Stomach (tissue), 9 donors: Measurements from ENCODE around the gene PRRT1B. TPM values are rescaled to one million over a fixed set of nuclear protein-coding genes. Genes with fewer than 3 reads are reported as not detected.

ENCODE experiments used
- DNase-seq, 2 donors: peaks; one replicate each; pipeline versions ENCODE4 v3.0.0 to v3.0.0-alpha.2; 2013 to 2019
- H3K27ac ChIP-seq, 5 donors: fragments of 200-600 bp in 4 of 5; sonication (generic) in 4 of 5; one replicate each; pipeline ENCODE4 v1.5.1; 2013 to 2019; ENCODE audit warnings: mild to moderate bottlenecking in 1 of 5, moderate library complexity in 1 of 5
- H3K27me3 ChIP-seq, 3 donors: fragments of 200-600 bp; sonication (generic); one replicate each; pipeline ENCODE4 v1.5.1; 2017 to 2019; ENCODE audit warnings: mixed run types in 1 of 3
- H3K36me3 ChIP-seq, 4 donors: fragments of 200-600 bp; sonication (generic); 1 replicate in 3 of 4; 2 replicates in 1 of 4; pipeline ENCODE4 v1.5.1; 2016 to 2019
- H3K4me1 ChIP-seq, 4 donors: fragments of 200-600 bp; sonication (generic); one replicate each; pipeline ENCODE4 v1.5.1; 2016 to 2019
- H3K4me3 ChIP-seq, 4 donors: fragments of 200-600 bp; sonication (generic) in 3 of 4; one replicate each; pipeline ENCODE4 v1.5.1; 2016 to 2019; ENCODE audit warnings: mild to moderate bottlenecking in 1 of 4
- H3K9me3 ChIP-seq, 4 donors: fragments of 200-600 bp; sonication (generic); one replicate each; pipeline ENCODE4 v1.5.1; 2016 to 2019
- EP300 ChIP-seq: sonication (generic); formaldehyde crosslinking; IDR thresholded peaks from one replicate; pipeline ENCODE4 v1.6.1; 2017; ENCODE audit warnings: antibody characterized with exemption
- POLR2A ChIP-seq, 4 donors: fragments of 450-650 bp; IDR thresholded peaks; one replicate each; pipeline ENCODE4 v1.6.1; 2016; ENCODE audit warnings: antibody characterized with exemption in 4 of 4, control low read depth in 2 of 4, mild to moderate bottlenecking in 1 of 4, moderate library complexity in 1 of 4
- POLR2AphosphoS5 ChIP-seq, 3 donors: sonication (generic); formaldehyde crosslinking; IDR thresholded peaks; one replicate each; pipeline ENCODE4 v1.6.1; 2016; ENCODE audit warnings: antibody characterized with exemption in 3 of 3
- WGBS, 5 donors: extraction: QIAGEN DNeasy Blood & Tissue Kit in 3 of 5; methylation state at CpG; one replicate each; pipeline versions ENCODE4 v1.1.5 to v1.1.7; 2013 to 2018; 5-methylcytosine and 5-hydroxymethylcytosine counted together
- intact Hi-C: fragments of 100-400 bp; cut with DNase I; formaldehyde crosslinking; loops from one replicate; pipeline ENCODE4 v1.15.1; 2023; ENCODE audit warnings: low total_unique reads
- polyA plus RNA-seq, 3 donors: library from polyadenylated mRNA; stranded (reverse); fragments of 200-250 nt; gene quantifications; one replicate each; pipeline ENCODE4 v1.2.3, GENCODE V29; 2013
- total RNA-seq, 5 donors: library from RNA; depleted of rRNA; stranded (reverse); fragments of >200 nt; gene quantifications; one replicate each; pipeline versions ENCODE4 v1.1.0 to v1.2.3, GENCODE V29; 2014 to 2016
- TF ChIP-seq, protein P1 (sequence below), 7 experiments: fragments of 450-650 bp in 4 of 7; fragments of 200-600 bp in 3 of 7; sonication (generic) in 3 of 7; IDR thresholded peaks; one replicate each; pipeline ENCODE4 v1.5.1; 2016 to 2019; ENCODE audit warnings: antibody characterized with exemption in 7 of 7, control low read depth in 2 of 7, mild to moderate bottlenecking in 1 of 7
- donor health status: healthy with polysubstance abuse.
- donor health status: Bipolar disorder and iron deficiency.
- donor health status: healthy.

Gene PRRT1B
- total and polyA plus RNA-seq, 8 donors: 0.48 to 10.9 (median 1.6) TPM; not detected in 2

DNA sequence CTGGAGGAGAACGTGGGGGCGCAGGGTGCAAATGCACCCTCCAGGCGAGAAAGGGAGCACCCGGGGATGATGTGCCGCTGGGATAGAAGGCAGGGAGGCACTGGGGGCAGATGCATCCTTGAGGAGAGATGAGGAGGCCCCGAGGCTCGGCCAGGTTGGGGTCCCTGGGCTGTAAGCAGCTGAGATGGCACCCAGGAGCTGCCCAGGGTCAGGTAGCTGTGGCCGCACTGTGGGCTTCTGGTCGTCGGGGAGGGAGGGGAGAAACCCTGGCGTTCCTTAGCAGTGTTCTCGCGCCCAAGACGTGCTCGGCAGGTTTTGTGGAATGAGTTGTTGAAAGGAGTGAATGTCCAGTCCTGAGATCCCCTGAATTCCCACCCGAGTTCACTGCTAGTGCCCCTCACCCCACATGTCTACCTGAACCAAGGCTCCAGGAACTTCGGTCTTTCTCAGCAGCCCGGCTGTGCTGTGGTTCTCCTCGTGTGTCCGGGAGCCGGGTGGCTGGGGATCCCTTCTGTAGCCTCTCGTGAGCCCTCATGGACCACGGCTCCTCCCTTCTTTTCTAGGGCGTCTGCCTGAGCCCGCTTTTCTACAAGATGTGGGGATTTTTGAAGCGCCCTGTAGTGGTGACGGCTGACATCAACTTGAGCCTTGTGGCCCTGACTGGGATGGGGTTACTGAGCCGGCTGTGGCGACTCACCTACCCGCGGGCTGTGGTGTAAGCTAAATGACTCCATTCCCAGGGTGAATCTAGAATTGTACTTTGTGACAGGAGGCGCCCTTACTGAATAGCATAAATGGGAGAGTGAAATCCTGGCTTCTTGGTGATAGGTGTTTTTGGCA is 41.5 kb upstream of the PRRT1B start:
- Histone ChIP-seq H3K4me3 (peak overlapping the region; percentile 85 to 100 (median 90)), H3K36me3 (peaks cover 0 to 41% (median 27%) of the 10 kb centered on the region in 4 donors), H3K27ac (peak overlapping the region in 3 of 5 donors; percentile 79 to 83 (median 80)), H3K4me1 (peaks cover 15 to 42% (median 30%) of the 10 kb centered on the region in 4 donors), H3K9me3 (no peaks in the 10 kb centered on the region), H3K27me3 (no peaks in the 10 kb centered on the region)
- TF ChIP-seq POLR2A (IDR thresholded peaks at IDR 0.05) (no peak), EP300 (no peak), POLR2AphosphoS5 (IDR thresholded peaks at IDR 0.05) (no peak)
- TF ChIP-seq, protein P1, sequence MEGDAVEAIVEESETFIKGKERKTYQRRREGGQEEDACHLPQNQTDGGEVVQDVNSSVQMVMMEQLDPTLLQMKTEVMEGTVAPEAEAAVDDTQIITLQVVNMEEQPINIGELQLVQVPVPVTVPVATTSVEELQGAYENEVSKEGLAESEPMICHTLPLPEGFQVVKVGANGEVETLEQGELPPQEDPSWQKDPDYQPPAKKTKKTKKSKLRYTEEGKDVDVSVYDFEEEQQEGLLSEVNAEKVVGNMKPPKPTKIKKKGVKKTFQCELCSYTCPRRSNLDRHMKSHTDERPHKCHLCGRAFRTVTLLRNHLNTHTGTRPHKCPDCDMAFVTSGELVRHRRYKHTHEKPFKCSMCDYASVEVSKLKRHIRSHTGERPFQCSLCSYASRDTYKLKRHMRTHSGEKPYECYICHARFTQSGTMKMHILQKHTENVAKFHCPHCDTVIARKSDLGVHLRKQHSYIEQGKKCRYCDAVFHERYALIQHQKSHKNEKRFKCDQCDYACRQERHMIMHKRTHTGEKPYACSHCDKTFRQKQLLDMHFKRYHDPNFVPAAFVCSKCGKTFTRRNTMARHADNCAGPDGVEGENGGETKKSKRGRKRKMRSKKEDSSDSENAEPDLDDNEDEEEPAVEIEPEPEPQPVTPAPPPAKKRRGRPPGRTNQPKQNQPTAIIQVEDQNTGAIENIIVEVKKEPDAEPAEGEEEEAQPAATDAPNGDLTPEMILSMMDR (IDR thresholded peaks at IDR 0.05): no peak
- DNase-seq: peak in 1 of 2 donors; percentile 43
- intact Hi-C loops: no loop called here
- 10 to 14% (median 14%) methylated on average over 23 to 32 of the region's 32 CpGs for WGBS, 5 donors

DNA sequence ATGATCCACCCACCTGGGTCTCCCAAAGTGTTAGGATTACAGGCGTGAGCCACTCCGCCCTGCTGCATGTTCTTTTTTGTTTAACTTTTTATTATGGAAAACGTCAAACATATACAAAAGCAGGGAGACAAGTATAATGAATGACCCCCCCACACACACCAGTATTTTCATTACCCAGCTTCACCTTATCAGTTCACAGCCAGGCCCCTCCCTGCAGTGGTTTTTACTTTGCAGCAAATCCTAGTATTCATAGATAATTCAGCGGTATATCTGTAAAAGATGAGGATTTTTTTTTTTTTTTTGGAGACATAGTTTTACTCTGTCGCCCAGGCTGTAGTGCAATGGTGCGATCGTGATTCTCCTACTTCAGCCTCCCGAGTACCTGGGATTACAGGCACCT is 40.3 kb upstream of the PRRT1B start:
- intact Hi-C loops: no loop called here
- Histone ChIP-seq H3K9me3 (no peaks in the 10 kb centered on the region), H3K27ac (no peak overlapping the region), H3K4me3 (no peak overlapping the region), H3K4me1 (peaks cover 15 to 42% (median 30%) of the 10 kb centered on the region in 4 donors), H3K36me3 (peaks cover 0 to 40% (median 27%) of the 10 kb centered on the region in 4 donors), H3K27me3 (no peaks in the 10 kb centered on the region)
- no peak for DNase-seq
- no peak for TF ChIP-seq POLR2AphosphoS5 (IDR thresholded peaks at IDR 0.05)
- no peak for TF ChIP-seq EP300
- no peak for TF ChIP-seq POLR2A (IDR thresholded peaks at IDR 0.05)
- TF ChIP-seq, protein P1 (IDR thresholded peaks at IDR 0.05): no peak
- 84 to 95% (median 90%) methylated on average over 8 of the region's 8 CpGs for WGBS, 5 donors

DNA sequence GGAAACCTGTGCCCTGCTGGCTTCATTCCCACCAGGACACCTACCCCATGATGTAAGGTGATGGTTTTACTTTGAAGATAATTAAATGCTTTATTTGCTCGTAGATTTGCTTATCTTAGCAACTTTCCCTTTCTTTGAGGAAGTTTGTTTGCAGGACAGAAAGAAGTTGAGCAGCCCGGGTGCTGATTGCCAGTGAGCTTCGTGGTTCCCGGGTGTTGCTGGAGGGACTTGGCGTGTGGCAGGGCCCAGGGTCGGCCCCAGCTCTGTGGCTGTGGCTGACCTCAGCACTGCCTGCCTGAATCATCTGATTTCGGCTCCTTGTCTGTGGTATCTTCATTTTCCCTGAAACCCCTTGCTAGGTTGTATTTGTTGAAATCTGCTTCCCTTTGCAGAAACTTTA is 33.9 kb upstream of the PRRT1B start:
- 26 to 52% (median 32%) methylated on average over 7 of the region's 7 CpGs for WGBS, 5 donors
- H3K36me3 ChIP-seq: peaks cover 26 to 93% (median 88%) of the 10 kb centered on the region in 4 donors

DNA sequence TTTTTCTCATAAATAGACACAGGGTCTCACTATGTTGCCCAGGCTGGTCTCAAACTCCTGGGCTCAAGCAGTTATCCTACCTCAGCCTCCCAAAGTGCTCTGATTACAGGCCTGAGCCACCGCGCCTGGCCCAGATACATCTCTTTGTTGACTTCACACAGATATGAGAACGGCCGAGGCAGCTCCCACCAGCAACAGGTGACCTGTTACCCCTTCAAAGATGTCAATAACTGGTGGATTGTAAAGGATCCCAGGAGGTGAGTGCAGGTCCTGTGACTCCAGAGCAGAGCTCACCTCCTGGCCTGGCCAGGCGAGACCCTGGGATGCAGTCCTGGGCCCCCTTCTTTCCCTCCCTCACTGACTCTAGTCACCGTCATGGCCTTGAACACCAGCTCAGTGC is 33.4 kb upstream of the PRRT1B start:
- Histone ChIP-seq H3K4me3 (no peak overlapping the region), H3K27me3 (no peaks in the 10 kb centered on the region), H3K4me1 (peaks cover 0 to 8% (median 0%) of the 10 kb centered on the region in 4 donors), H3K9me3 (no peaks in the 10 kb centered on the region), H3K27ac (no peak overlapping the region), H3K36me3 (peaks cover 31 to 95% (median 91%) of the 10 kb centered on the region in 4 donors)
- WGBS, 5 donors: 70 to 90% (median 79%) methylated on average over 5 to 6 of the region's 6 CpGs
- TF ChIP-seq POLR2A (IDR thresholded peaks at IDR 0.05): no peak
- TF ChIP-seq, protein P1 (IDR thresholded peaks at IDR 0.05): no peak
- no peak for TF ChIP-seq EP300
- TF ChIP-seq POLR2AphosphoS5 (IDR thresholded peaks at IDR 0.05): no peak
- DNase-seq: no peak
- intact Hi-C loops: no loop called here

More for the DNA sequence above, 33.9 kb upstream of the PRRT1B start:
- intact Hi-C loops: no loop called here
- Histone ChIP-seq H3K4me1 (peaks cover 0 to 8% (median 0%) of the 10 kb centered on the region in 4 donors), H3K9me3 (no peaks in the 10 kb centered on the region), H3K27me3 (no peaks in the 10 kb centered on the region), H3K27ac (no peak overlapping the region), H3K4me3 (no peak overlapping the region)
- TF ChIP-seq POLR2AphosphoS5 (IDR thresholded peaks at IDR 0.05) (no peak), EP300 (no peak), POLR2A (IDR thresholded peaks at IDR 0.05) (no peak)
- TF ChIP-seq, protein P1 (IDR thresholded peaks at IDR 0.05): no peak
- DNase-seq: no peak
